Measurements from ENCODE around the gene CHIT1.

DNA sequence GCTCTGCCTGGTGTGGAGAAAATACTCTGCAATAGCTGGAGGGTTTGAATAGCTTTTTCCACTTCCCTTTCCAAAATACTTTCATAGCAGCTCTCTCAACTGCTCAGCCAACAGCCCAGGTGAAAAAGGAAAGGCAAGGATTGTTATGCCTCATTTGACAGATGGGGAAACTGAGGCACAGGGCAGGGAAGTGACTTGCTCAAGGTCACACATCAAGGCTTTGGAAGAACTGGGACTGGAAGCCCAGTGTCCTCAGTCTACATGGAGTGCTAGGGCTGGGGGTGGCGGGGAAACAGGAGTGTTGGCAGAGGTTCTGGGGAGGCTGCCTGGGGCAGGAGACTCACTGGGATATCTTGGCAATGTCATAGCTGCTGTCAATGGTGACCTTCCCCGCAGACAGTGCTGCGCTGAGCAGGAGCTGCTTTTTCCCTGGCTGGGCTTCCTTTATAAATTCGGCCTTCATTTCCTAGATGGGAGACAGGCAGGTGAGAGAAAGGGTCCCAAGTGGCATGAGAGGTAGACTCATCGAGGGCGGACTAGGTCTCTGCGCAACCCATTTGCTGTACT is 47.0 kb downstream of the CHIT1 start:
- TF ChIP-seq, protein P1, sequence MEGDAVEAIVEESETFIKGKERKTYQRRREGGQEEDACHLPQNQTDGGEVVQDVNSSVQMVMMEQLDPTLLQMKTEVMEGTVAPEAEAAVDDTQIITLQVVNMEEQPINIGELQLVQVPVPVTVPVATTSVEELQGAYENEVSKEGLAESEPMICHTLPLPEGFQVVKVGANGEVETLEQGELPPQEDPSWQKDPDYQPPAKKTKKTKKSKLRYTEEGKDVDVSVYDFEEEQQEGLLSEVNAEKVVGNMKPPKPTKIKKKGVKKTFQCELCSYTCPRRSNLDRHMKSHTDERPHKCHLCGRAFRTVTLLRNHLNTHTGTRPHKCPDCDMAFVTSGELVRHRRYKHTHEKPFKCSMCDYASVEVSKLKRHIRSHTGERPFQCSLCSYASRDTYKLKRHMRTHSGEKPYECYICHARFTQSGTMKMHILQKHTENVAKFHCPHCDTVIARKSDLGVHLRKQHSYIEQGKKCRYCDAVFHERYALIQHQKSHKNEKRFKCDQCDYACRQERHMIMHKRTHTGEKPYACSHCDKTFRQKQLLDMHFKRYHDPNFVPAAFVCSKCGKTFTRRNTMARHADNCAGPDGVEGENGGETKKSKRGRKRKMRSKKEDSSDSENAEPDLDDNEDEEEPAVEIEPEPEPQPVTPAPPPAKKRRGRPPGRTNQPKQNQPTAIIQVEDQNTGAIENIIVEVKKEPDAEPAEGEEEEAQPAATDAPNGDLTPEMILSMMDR (IDR thresholded peaks at IDR 0.05; ENCODE audit: low read depth, low read length) = no peak
- no peak for TF ChIP-seq POLR2A (IDR thresholded peaks at IDR 0.05; ENCODE audit: extremely low read depth, insufficient read length)
- no peak for TF ChIP-seq MYC (IDR thresholded peaks at IDR 0.05; ENCODE audit: low read depth, low read length)
- TF ChIP-seq, protein P2, sequence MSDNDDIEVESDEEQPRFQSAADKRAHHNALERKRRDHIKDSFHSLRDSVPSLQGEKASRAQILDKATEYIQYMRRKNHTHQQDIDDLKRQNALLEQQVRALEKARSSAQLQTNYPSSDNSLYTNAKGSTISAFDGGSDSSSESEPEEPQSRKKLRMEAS (IDR thresholded peaks at IDR 0.05; ENCODE audit: low read depth, low read length) = no peak
